NCI-H2227 treated with DMSO at 0.1 percent for 48 hours (cell line): ENCODE measurements around the gene LRCH1.

Source experiments
- DNase-seq: peaks from one replicate; lab custom pipeline; 2025; lab: John Stamatoyannopoulos, UW

The LRCH1 gene

DNA sequence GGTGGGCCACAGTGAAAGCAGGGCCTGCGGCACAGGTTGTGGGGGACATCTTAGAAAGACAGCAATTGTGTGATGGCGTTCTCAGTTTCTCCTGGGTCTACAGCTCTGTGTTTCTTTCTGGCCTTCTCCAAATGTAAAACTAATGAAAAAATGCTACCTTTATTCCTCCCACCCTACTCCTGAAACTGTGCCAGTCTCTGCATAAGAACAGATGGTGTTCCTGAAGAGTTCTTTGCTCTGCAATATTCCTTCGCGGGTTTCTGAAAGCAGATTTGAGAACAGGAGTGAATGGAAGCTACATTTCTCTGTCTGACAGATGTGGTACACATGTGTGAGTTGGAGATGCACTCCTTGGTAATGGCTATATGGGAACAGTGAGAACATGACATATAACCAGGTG is 18.0 kb upstream of the LRCH1 start:
- no peak for DNase-seq

DNA sequence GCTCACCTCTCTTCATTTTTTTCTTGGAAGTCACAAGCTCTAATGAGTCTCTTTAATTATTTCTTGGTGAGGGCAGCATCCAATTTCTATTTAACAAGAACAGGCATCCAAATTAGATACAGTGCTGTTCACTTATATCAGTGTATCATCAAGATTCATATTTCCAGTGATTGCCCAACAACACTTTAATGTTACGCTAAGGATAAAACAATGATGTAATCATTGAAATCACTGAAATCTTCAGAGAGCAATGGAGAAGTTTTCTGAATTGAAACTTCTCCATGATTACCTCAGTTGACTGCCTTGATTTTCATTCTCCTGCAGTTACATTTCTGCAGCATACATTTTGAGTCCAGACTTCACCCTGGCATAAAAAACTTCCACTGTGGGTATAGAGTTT is 17.1 kb upstream of the LRCH1 start:
- DNase-seq, result no peak

DNA sequence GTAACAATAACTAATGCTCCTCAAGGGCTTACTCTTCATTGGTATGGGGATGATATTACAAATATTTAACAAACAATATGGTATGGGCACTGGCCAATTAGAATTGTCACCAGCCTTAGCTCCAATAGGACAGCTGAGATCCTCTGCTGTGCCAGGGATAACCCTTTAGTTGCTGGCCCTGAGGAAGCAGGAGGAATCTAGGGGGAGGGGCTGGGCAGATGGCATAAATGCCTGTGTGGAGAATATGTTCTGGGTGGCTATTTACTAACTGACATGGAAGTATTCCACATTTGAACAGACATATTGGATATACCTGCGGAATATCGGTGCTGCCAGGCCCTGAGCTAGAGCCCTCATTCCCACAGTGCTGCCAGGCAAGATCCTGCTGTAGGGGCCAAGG is 16.6 kb upstream of the LRCH1 start:
- no peak for DNase-seq

DNA sequence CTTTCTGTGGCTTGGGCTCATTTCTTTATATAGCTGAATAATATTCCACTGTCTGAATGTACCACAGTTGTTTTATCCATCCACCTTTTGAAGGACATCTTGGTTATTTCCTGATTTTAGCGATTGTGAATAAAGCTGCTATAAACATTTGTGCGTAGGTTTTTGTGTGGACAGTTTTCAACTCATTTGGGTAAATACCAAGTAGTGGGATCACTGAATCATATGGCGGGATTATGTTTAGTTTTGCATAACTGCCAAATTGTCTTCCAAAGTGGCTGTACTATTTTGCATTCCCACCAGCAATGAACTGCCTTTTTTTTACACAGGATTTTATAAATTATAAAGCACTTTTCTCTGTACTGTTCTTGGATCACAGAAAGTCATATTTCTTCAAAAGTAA is 13.7 kb upstream of the LRCH1 start:
- no peak for DNase-seq

DNA sequence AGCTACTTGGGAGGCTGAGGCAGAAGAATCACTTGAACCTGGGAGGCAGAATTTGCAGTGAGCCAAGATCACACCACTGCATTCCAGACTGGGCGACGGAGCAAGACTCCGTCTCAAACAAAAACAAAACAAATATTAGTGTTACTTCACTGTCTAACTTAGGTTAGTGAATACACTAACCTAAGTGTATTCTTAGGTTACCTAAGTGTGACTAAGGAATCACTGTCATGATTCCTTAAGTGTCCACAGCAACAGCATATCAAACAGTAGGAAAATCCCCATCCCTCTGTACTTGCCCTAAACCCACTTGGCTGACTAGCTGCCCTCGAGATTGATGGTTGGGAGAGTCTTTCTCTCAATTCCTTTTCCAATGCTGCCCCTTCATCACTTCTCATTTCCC is 11.8 kb upstream of the LRCH1 start:
- no peak for DNase-seq

DNA sequence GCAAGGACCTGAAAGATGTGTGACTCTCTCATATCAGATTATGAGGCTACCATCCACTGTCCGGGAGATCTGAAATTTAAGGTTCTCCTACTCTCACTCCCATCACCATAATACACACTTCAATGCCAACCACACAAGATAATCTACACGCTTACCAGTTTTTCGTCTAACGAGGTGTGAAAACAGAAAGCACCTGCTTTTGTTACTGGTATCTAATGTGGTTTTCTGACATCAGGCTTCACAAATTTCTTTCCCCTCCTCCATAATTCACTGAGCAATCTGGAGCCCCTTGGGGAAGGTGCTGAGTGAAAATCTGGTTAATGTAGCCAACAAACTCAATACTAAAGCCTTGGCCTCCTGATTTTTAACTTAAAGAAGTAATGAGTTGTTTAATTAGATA is 10.1 kb upstream of the LRCH1 start:
- no peak for DNase-seq

DNA sequence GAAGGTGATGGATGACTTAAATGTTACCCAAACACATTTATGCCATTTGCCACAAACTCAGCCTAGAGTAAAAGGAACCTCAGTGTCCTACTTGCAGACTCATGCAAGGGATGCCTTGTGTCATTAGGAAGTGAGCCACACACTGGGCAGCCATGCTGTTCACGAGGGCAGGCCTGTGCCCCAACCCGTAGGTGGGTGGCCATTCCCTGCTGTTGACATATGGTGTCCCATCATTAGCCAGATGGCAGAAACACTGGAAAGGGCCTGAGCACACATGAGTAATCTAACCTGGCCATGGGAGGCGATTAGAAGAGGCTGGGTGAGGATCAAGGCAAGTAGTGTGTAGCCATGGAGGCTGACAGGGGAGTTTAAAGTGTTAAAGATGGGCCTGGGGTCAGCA is 9.7 kb upstream of the LRCH1 start:
- no peak for DNase-seq

- no peak for DNase-seq
These were observed 8.8 kb upstream of the LRCH1 start for GRCh38 chr13:46544208-46544607.

DNA sequence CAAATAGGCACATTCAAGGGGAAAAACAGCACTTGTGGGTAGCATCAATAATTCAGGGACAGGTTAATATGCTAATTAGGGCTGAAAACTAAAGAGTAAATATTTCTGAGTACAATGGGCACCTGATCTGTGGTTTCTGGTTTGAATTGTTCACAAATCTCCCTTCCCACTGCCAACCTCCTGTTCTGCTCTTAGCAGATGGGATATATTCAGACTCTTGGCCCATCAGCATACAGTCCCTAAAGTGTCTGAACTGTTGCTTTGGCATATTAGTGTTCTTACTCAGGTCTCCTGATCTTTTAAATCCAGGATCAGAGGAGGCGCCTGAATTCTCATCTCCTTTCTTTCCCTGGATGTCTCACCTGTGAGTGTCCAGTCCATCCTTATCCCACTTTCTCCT is 8.2 kb upstream of the LRCH1 start:
- no peak for DNase-seq

DNA sequence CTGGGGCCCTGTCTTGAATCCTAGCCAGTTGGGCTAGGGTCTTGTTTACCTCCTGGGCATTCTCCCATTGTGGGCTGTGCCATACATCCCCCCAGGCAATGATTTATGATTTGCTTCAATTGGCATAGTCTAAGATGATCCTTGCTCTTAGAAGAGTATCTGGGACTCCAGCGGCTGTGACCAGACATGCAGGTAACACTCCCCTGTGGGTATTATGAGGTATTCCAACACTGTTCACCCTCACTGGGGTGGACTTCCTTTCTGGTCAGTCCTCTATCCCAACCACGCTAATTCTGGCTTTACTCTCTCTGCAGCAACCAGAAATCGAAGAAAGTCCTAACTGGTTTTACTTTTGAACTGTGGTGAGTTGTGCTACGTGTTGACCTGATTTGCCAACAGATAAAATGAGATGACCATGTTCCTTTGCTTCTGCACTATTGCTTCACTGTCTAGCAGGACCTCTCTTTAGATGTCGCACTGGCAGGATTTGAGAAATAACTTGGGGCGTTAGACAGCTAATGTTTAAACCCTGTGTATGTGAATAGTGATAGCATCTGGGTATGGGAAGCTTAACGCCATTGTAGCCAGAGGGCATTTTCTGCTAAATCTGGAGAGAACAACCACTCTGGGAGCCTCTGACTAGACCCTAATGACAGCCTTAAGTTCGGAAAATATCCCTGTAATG is 6.7 kb upstream of the LRCH1 start:
- no peak for DNase-seq

GRCh38 chr13:46550822-46551221 is 2.1 kb upstream of the LRCH1 start:
- DNase-seq, result no peak

- DNase-seq, result peak; percentile 10
These were observed 1.3 kb upstream of the LRCH1 start for GRCh38 chr13:46551410-46552302.

DNA sequence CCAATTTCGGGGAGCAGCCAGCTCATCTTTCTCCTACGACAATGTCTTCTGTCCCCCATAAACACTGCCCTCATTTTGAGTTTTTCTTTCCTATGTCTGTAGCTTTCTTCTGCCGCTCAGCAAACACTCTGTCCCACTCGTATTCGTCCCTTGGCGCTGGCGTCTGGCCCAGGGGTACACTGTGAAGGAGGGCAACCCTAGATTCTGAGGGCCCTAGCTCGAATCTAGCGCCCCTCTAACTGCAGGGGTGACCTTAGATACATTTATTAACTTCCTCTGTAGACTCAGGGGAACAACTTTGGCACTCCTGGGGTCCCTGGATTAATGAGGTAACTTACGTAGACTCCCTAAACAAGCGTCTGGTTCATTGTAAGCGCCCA is 677 bp upstream of the LRCH1 start:
- DNase-seq, result no peak

DNA sequence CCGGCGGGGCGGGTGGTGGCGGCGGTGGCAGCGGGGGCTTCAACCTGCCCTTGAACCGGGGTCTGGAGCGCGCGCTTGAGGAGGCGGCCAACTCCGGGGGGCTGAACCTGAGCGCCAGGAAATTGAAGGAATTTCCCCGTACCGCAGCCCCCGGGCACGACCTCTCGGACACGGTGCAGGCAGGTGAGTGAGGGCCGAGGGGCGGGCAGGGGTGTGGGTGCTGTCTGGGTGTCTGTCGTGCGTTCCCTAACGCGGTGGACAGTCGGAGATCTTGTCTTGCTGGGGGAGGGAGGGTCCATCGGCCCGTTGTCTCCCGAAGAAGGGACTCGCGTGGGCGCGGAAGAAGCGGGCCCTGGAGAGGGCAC is 533 bp downstream of the LRCH1 start:
- DNase-seq, result no peak

DNA sequence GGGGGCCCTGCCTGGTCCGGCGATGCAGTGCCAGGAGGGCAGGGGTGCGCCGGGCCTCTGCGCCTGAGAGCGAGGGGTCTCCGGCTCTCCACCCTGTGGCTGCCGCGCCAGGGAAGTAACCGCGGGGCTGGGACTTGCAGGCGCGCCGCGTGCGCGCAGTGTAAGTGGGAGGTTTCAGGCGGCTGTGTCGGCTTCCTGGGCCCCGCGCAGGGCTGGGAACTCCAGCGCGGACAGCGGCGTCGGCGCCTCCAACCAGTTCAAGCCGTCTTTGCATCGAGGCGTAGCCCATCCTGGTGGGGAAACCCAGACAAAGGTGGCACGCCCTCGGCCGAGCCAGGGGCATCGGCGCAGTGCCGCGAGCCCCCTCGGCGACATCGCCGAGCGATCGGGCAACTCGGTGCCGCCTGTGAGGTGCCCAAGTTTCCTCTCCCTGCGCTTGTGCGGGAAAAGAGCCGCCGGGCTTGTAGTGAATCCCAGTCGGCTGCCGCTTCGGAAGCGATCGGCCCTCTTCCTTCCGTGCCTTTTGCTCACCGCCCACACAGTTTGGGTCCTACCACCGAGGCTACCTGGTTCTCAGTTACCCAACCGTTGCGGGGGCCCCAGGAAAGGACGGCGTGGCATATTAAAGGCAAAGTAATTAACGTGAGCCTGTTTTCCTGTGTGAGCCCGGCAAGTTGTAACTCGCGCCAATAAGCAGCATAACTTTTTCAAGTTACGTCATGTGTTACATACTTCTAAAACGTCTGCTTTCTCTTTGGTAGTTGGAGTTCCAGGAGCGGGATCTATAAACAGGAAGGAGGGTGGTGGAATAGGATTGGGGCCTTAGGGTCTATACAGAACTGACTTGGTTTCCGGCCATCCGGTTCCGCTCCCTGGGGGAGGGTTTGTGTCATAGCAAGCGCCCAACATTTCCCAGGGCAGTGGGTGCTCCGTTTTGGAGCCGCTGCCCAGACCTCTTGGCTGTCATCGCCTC is 1.2 kb downstream of the LRCH1 start:
- DNase-seq, result no peak

DNA sequence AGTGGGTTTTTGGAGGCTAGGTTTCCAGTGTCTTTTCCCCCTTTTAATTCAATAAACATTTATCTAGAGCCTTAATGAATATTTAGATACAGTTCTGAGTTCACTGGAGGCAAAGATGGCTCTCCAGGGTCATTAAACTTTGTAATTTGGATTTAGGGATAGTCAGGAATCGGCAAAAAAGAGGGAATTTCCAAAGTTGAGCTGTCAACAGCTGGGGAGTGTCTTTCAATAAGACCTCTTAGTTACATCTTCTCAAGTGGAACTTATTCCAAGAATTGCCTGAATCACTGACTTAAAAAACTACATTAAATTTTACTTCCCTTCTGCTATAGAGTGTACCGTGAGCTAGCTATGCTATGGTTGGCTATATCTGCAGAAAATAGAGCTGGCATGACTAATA is 2.0 kb downstream of the LRCH1 start:
- no peak for DNase-seq

DNA sequence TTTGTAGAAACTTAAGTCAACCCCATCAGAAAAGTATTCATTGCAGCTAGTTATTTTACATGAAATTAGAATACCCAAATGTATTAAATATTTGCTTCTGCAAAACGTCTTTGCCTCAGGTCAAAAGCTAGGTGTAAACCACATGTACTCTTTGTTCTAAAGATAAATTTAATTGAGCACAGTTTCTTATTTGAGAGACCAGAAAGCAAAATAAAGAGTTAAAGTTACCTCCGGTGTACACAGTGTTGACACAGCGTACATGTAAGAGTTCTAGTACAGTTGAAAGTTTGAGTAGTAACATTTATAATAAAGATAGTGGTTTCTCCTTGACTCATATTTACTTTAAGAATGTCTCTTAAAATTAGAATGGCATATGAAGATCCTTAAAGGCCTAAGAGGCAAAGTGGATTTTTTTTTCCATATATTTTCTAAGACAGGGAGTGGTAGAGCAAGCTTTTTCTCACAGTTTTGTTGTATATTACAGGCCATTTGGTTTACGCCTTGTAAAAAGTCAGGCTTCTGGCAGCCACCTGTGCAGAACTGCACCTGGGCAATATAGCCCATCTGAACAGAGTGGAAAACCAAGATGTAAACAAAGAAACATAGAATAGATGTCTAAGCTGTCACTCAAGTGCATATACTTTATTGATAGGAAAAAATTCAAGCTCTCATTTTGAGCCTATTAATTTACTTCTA is 2.9 kb downstream of the LRCH1 start:
- DNase-seq, result no peak

DNA sequence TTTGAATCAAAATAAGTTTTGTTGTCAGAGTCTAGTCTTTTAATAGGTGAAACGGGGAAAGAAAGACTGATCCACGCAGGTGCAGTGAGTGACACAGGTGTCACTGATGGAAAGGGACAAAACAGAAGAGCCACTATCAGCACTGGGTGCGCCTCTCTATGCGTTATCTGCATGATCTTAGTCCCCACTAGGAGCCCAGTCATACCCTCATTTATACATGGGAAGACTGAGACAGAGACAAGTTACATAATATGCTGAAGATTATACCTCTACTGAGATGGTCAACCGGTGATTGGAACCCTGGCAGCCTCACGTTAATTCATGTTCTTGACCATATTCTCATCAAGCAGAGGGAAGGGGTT is 3.4 kb downstream of the LRCH1 start:
- no peak for DNase-seq

GRCh38 chr13:46559272-46559805 is 6.4 kb downstream of the LRCH1 start:
- DNase-seq, result no peak

DNA sequence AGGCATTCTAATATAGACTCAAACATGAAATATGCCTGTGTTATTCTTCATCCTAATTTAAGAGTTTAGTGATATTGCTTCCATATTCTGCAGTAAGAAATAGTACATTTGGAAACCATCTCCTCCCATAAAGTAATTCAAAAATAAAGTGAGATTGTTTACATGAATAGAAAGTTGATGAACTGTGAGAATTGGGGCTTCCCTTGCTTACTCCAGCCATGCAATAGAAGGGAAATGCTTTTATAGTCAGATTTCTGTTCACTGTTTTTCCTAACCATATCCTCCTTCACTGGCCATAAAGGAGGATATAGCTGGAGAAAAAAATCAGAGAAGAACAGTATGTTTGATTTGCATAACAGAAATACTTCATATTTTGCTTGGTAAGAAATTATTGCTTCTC is 7.8 kb downstream of the LRCH1 start:
- DNase-seq, result no peak

GRCh38 chr13:46561286-46561685 is 8.3 kb downstream of the LRCH1 start:
- no peak for DNase-seq

GRCh38 chr13:46561691-46562090 is 8.7 kb downstream of the LRCH1 start:
- DNase-seq, result no peak
